ENCODE results near the gene SEL1L3. TPM values are rescaled to one million over a fixed set of nuclear protein-coding genes. Genes with fewer than 3 reads are reported as not detected.

The SEL1L3 gene
- total and polyA plus RNA-seq, 9 of the 15 experiments (the other 6 are each of a cell fraction or from before 2014, with no cell fraction given) = 10.0 to 44.3 (median 21.6) TPM

GRCh38 chr4:25810461-25811373 is 52.1 kb downstream of the SEL1L3 start:
- H2AFZ ChIP-seq (ENCODE audit: low read depth, low read length) = no peak overlapping the region
- in situ Hi-C loops (cut with MboI) = no loop called here
- no TSS peak for BruUV-seq (replicated peaks)
- H3K9me1 ChIP-seq (ENCODE audit: control insufficient read depth, insufficient read depth, low read length) = no peaks in the 10 kb centered on the region
- ChIA-PET POLR2A (no interaction called here), CTCF (ENCODE audit: low intra/inter-chr PET ratio) (no interaction called here)
- no peak for FAIRE-seq
- H3K79me2 ChIP-seq (ENCODE audit: control insufficient read depth, insufficient read depth, low read length) = no peaks in the 10 kb centered on the region
- H3K27me3 ChIP-seq (ENCODE audit: control insufficient read depth in 2 of 2, insufficient read depth in 2 of 2, low read length in 2 of 2) = no peaks in the 10 kb centered on the region
- no peaks in the 10 kb centered on the region for H3K4me1 ChIP-seq (replicated peaks in 1 of 2; ENCODE audit: control insufficient read depth in 2 of 2, insufficient read depth in 2 of 2, low read length in 2 of 2)
- H3K9me3 ChIP-seq (replicated peaks; ENCODE audit: control insufficient read depth, insufficient read depth, low read depth, low read length) = no peaks in the 10 kb centered on the region
- DNase-seq (ENCODE audit: extremely low read depth in 1 of 4, low spot score in 3 of 4) = no peak
- no peaks in the 10 kb centered on the region for H4K20me1 ChIP-seq (replicated peaks; ENCODE audit: control insufficient read depth, insufficient read depth, low read length)
- no peak overlapping the region for H3K4me2 ChIP-seq (ENCODE audit: insufficient read depth, low read length)
- intact Hi-C loops (cut with micrococcal nuclease) = no loop called here
- H3K36me3 ChIP-seq (ENCODE audit: control insufficient read depth, insufficient read depth, low read length) = peaks cover 6% of the 10 kb centered on the region; the same call in 2 of the 3 replicates
- WGBS (ENCODE audit: insufficient coverage, low coverage, missing lambda C conversion rate) = 82% methylated on average over 22 of the region's 23 CpGs
- H3K27ac ChIP-seq (ENCODE audit: extremely low read depth, low read depth, low read length) = no peak overlapping the region
- ATAC-seq = no peak
- no peak for TF ChIP-seq CREB5 (CRISPR knock-in tag; IDR thresholded peaks at IDR 0.05)
- H3K9ac ChIP-seq (ENCODE audit: insufficient read depth in 1 of 2, low read depth in 2 of 2, low read length in 2 of 2) = no peak overlapping the region
- no peak overlapping the region for H3K4me3 ChIP-seq

- Histone ChIP-seq H3K4me1 (replicated peaks in 1 of 2; ENCODE audit: control insufficient read depth in 2 of 2, insufficient read depth in 2 of 2, low read length in 2 of 2) (no peaks in the 10 kb centered on the region), H3K36me3 (ENCODE audit: control insufficient read depth, insufficient read depth, low read length) (peaks cover 6% of the 10 kb centered on the region; the same call in 2 of the 3 replicates), H3K9me3 (replicated peaks; ENCODE audit: control insufficient read depth, insufficient read depth, low read depth, low read length) (no peaks in the 10 kb centered on the region), H2AFZ (ENCODE audit: low read depth, low read length) (no peak overlapping the region), H3K27ac (ENCODE audit: extremely low read depth, low read depth, low read length) (no peak overlapping the region), H3K9ac (ENCODE audit: insufficient read depth in 1 of 2, low read depth in 2 of 2, low read length in 2 of 2) (no peak overlapping the region), H3K79me2 (ENCODE audit: control insufficient read depth, insufficient read depth, low read length) (no peaks in the 10 kb centered on the region), H4K20me1 (replicated peaks; ENCODE audit: control insufficient read depth, insufficient read depth, low read length) (no peaks in the 10 kb centered on the region), H3K4me3 (no peak overlapping the region), H3K9me1 (ENCODE audit: control insufficient read depth, insufficient read depth, low read length) (no peaks in the 10 kb centered on the region), H3K4me2 (ENCODE audit: insufficient read depth, low read length) (no peak overlapping the region), H3K27me3 (ENCODE audit: control insufficient read depth in 2 of 2, insufficient read depth in 2 of 2, low read length in 2 of 2) (no peaks in the 10 kb centered on the region)
- POLR2A ChIA-PET = no interaction called here
- FAIRE-seq (no peak), ATAC-seq (no peak), DNase-seq (ENCODE audit: extremely low read depth in 1 of 4, low spot score in 3 of 4) (no peak)
- intact Hi-C loops (cut with micrococcal nuclease) (no loop called here), in situ Hi-C loops (cut with MboI) (no loop called here)
- 81% methylated on average over 4 of the region's 4 CpGs for WGBS (ENCODE audit: insufficient coverage, low coverage, missing lambda C conversion rate)
- CTCF ChIA-PET (ENCODE audit: low intra/inter-chr PET ratio) = no interaction called here
- BruUV-seq (replicated peaks) = no TSS peak
- TF ChIP-seq SRF (CRISPR knock-in tag; IDR thresholded peaks at IDR 0.05) = no peak
Measured at GRCh38 chr4:25809996-25810395, 52.8 kb downstream of the SEL1L3 start.
